ENCODE data around the gene ARFGAP3.

- TF ChIP-seq CTCF (IDR thresholded peaks at IDR 0.05 in 4 of 5, conservative IDR thresholded peaks at IDR 0.05 in 1 of 5) (no peak), POLR2A (IDR thresholded peaks at IDR 0.05) (no peak)
Observed at GRCh38 chr22:42895541-42895981, 38.5 kb upstream of the ARFGAP3 start.
